HG03575 (cell line): Measurements from ENCODE around the gene ANKRD60.

Experiments used
- ATAC-seq: cut with Tn5 transposase; IDR thresholded peaks from one replicate; pipeline ENCODE4 v1.9.1; 2021; ENCODE audit not compliant: unreplicated experiment, insufficient number of reproducible peaks, low FRiP score; ENCODE audit errors: extremely low read depth

The ANKRD60 gene

DNA sequence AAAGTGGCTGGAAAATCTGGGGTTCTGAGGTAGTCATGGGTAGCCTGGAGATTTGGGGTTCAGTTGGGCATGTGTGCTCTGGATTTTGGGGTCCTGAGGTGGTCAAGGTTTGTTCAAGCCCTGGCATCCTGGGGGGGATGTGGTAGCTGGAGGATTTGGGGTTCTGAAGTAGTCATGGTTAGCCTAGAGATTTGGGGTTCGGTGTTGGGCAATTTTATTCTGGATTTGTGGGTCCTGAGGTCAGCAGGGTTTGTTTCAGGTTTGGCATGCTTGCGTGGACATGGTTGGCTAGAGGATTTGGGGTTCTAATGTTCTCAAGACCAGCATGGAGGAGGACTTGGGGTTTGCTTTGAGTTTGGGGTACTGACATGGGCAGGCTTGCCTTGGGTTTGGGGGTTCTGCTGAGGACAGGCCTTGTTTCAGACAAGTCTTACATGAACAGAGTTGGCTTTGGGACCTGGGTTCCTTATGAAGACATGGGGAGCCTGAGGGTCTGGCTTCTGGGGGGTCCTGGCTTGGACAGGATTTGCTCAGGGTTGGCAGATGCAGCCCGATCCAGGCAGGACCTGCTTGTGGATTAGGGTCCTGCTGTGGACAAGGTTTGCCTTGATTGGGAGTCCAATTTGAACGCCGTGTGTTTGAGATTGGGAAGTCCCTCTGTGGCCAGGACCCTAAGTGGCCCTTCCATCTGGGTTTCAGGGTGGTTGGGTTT is 906 bp downstream of the ANKRD60 start:
- ATAC-seq: no peak

DNA sequence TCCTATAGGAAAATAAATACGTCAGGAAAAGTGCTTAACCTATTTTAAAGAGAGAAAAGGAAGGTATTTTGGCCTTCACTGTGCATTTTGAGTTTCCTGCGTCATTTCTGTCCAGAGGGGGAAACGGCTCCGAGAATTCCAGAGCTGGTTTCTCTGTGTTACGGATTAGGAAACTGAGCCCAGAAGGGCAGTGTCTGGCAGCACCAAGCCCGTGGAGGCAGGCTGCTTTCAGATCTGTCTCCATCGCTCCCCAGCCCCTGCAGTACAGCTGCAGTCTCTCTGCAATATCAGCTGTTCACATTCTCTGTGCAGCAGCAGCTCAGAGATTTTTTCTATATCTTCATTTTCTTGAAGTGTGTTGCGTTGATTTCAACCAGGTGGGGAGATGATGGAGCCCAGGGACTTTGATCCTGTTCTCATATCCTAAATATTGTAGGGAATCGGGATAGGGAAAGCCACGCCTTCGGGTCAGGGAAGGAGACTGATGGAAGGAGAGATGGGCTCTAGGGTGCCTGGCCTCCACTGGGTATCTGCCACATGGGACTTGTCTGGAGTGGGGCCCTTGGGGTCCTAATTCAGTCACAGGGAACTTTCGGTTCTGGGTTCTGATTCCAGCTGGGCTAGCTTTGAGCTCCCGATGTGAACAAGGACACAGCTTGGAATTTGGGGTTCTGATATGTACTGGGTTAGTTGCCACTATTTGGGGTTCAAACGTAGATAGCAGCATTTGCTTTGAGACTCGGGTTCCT is 2.8 kb downstream of the ANKRD60 start:
- no peak for ATAC-seq

DNA sequence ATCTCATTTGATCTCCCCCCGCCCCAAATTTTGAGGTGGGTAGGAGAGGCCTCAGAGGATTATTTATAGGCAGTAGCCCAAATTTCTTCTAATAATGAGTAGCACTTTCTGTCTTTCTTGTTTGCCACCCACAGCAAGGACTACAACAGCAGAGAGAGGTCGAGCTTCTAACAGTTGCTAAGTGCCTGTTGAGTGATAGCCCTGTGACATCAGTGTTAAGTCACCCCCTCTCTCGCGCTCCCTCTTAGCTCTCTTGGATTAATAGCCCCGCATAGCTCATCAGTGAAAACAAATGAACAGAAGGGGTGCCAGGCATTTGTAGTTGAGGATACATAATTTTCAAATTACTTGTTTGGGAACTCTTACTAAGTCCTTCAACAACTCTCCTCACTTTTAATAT is 3.5 kb downstream of the ANKRD60 start:
- no peak for ATAC-seq

DNA sequence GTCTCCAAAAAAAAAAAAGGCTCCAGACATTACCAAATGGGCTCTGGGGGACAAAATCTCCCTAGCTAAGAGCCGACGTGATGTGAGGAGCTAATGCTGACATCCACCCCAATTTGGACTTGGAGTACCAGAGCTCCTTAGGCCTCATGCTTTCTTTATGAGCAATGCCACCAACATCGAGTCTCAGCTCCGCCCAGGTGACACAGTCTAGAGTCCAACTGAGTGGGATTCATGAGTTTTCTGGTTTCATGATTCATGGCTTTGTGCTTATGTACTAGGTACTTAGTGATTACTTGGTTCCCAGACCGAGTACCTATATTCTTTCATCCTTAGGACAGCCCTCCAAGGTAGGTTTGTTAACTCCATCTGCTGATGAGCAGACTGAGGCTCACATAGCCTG is 4.4 kb downstream of the ANKRD60 start:
- ATAC-seq: no peak

DNA sequence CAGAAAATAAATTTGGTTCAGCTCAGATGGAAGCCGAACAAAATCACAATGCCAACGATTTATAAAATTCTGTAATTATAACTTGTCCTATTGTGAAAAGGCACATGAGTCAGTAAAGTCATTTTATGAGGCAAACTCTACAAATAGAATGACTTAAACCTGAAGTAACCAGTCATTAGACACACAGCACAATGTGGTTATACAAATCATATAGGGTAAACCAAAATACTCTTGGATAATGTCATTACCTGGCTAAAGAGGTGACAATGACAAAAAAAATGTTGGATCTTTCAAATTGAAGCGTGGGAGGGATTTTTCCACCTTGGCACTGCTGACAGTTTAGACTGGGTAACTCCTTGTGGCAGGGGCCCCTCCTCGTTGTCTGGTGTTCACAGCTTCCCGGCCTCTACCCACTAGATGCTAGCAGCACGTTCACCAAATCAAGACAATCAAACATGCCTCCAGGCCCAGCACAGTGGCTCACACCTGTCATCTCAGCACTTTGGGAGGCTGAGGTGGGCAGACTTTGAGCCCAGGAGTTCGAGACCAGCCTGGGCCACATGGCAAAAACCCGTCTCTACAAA is 5.0 kb downstream of the ANKRD60 start:
- ATAC-seq: no peak

DNA sequence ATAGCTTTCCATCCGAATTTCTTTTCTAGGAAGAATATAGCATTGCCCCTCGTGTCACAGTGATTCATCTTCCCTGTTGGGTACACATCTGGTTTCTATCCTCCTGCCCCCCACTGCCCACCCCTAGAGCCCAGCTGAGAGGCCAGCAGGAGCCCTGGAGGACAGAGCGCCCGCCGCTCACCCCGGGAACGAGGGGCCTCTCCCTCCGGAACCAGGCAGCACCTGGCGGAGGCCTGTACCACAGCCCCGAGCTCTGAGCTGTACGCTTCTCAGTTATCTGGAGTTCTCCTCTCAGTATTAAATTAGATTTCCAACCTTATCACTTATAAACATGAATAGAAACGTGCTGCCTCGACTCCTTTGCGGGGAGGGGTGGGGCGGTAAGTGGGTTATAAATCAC is 6.0 kb downstream of the ANKRD60 start:
- no peak for ATAC-seq

DNA sequence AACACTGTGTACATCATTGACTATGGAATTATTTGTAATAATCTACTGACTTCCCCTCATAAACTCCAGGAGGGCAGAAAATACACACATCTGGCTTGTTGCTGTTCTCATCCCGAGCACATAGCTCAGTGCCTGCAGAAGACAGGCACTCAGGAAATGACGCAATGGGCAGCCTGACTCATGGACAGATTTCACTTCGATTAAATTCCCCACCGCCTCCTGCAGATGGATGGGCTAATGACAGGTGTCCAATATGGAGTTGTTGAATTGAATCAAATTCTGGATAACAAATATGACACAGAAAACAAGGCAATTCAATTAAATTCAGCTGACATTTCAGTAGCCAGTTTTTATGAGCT is 9.1 kb downstream of the ANKRD60 start:
- ATAC-seq: no peak

DNA sequence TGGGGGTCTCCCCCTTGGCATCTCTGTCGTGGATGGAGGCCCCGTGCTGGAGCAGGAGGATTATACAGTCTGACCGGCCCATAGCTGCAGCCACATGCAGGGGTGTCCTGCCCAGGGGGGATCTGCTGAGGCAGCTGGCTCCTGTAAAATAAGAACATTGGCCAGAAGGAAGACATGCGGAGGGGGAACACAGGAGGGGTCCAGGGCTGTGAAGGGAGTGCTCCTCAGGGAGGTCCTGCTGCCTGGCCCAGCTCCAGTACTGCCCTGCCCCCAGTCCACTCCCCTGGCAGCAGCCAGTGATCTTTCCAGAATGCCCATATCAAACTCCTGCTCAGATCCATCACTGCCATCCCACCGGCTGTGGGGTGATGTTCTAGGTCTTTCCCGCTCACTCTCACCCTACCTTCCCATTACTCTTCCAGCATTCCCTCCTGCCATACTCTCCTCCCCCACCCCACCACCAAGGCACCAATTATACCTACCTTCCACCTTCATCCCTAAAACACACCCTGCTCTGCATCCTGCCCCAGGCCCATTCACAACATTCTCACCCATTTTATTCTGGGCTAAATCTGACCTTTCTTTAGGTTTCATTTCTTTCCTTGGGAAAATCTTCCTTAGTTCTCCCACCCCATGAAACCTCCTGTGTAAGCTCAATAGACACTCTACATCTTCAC is 9.7 kb downstream of the ANKRD60 start:
- no peak for ATAC-seq

DNA sequence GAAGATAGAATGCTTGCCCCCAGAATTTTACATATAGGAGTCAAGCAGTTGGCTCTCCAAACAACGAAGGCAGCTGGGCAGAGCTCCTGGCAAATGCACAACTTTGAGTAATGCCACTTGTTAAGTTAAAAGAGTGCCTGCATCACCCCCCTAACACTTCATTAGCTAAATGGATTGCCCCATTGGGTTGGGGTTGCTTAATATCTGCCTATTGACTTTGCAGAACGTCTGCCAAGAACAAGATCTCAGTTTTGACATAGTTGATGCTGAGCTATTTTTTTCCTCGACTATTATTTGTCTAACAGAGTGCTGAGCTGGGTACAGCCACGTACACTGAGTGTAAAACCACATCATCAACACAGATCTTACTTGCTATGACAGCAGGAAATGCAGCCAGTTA is 12.1 kb downstream of the ANKRD60 start:
- ATAC-seq: no peak

DNA sequence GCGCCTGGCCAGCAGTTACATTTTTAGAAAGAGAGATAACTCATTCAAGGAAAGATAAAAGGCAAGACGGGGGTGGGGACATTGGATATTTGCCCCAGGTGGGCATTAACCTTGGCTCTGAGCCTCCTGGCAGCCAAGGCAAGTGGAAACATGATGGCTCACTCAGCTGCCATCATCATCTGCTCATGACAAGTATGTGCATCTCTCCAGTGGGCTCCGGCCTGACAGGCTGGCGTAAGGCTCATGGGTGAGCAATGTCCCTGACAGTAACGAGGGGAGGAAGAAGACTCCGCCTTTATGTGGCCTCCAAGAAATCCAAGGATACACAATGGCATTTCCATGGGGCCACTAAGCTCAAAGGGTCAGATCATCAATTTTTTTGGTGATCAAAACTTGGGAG is 13.3 kb downstream of the ANKRD60 start:
- no peak for ATAC-seq

DNA sequence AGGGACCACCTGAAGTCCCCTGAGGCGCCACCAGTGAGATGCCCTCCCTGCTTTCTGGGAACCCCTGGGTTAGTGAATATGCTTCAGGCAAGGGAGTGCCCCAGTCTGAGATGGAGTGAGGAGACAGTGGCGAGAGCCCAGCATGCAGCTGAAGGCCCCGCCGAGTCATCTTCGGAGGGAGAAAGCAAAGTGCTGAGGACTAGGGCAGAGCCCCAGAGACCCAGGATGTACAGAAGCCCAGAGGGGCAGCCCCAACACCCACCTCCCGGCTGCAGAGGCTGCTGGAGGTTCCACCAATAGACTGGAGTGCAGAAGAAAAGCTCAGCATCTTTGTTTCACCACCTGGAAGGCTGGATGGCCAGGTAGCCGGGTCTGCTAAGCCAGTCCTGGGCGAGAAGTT is 14.1 kb downstream of the ANKRD60 start:
- ATAC-seq: no peak

DNA sequence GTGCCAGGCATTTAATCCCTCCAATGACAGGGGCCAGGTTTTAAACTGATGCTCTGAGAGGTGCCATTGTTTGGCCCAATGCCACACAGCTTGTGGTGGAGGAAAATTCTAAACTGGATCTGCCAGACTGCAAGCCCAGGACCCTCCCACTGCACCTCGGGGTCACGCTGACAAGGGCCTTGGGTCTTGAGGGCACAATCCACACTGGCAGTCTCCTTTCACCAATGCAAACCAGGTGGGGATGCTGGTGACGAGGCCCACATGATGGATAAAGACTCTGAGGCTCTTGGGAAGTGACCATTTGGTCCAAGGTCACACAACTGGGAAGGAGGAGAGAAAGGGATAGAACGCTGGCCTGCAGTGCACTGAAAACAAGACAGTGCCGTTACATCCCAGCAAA is 14.7 kb downstream of the ANKRD60 start:
- ATAC-seq: no peak

DNA sequence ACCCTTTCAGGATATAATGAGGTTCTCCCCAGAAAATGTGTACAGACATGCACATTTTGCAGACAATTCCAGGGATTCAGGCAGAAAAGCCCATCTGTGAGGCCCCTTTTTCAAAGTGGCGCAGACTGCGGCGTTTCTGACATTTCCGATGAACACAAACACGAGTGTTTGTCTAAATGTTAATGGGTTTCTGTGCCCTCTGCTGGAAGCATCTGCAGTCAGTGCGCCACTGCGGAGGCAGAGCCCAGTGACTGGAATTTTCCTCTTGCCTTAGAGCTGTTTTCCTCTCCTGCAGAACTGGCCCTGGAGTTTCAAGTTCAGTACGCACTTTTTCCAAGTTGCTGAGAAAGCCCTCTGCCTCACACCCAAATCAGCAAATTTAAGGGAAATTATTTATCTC is 15.3 kb downstream of the ANKRD60 start:
- no peak for ATAC-seq

DNA sequence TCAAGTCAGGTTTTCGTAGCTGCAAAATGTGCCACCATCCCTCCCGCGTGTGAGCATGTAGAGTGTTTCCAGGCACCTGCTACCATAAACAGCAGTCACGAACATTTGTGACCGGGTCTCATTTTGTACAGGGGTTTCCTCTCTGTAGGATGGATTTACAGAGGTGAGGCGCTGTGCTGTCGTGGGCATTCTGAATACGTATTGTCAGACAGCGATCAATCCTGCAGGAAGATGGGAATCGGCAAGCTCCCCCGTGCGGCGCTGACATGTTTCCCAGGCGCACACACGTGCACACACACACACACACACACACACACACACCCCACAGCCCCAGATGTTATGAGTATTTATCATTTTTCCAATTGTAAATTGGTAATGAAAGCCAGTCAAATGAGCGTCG is 15.8 kb downstream of the ANKRD60 start:
- ATAC-seq: no peak

DNA sequence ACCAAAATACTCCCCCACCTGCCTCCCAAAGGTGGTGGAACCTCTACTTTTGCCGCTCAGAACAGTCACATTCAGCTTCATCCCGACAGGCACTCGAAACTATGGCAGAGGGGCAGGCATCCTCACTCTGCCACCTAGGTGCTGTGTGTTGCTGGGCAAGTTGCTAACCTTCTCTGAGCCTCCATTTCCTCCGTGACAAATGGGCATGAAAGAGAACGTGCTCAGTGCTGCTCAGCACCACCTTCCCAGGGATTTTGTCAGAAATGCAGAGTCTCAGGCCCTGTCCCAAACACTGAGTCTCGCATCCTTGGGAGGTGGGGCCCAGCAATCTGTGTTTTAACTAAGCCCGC is 18.1 kb downstream of the ANKRD60 start:
- no peak for ATAC-seq

DNA sequence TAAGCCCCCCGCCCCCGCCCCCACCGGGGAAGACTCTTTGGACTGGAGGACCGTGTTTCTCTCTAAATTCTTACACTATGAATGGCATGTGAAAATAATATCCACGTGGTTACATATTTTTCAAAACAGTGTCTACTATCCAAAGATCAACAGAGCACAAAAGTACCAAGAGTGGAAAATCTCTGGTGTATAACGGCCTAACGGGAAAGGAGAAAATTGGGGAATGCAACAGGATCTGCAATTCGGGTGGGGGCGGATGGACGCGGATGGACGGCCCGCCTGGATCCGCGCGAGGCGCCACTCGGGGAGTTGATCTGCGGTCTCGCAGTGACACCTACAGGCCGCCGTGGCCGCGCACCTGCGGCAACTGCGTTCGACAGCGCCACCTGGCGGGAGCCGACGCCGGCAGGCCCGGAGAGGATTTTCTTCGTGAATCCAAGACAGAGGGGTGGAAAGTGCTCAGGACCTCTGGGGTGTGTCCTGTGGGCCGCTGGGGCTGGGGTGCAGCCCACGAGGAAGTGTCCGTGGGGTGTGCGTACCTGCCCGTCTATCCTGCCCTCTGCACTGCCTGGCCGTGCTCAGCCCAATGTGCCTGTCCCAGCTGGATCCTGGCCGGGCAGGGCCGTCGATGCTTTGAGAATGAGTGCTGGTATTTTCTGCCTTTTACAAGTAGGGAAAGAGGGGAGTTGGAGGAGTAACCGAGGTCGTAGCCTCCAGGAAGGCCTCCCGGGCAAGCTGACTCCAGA is 18.6 kb downstream of the ANKRD60 start:
- no peak for ATAC-seq

DNA sequence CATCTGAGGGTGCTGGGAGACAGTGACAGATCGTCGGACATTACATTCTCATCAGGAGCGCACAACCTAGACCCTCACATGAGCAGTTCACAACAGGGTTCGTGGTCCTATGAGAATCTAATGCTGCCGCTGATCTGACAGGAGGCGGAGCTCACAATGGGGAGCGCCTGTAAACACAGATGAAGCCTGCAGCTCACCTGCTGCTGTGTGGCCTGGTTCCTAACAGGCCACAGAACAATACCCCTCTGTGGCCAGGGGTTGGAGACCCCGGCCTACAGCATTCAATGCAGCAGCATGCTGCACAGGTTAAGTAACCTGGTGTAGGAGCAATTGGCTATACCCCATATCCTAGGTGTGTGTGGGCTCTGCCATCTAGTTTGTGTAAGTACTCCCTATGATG is 19.5 kb downstream of the ANKRD60 start:
- ATAC-seq: no peak

DNA sequence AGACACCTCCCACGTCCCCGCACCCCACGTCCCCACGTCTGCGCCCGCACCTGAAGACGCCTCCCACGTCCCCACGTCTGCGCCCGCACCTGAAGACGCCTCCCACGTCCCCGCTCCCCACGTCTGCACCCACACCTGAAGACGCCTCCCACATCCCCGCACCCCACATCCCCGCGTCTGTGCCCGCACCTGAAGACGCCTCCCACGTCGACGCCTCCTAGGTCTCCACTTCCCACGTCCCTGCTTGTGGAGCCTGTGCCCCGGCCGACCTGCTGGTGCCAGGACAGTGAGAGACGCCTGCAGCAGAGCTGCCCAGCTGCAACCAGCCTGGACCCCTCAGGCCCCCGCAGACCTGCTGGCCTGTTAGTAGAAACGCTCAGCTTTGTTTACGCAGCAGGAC is 22.6 kb downstream of the ANKRD60 start:
- no peak for ATAC-seq

DNA sequence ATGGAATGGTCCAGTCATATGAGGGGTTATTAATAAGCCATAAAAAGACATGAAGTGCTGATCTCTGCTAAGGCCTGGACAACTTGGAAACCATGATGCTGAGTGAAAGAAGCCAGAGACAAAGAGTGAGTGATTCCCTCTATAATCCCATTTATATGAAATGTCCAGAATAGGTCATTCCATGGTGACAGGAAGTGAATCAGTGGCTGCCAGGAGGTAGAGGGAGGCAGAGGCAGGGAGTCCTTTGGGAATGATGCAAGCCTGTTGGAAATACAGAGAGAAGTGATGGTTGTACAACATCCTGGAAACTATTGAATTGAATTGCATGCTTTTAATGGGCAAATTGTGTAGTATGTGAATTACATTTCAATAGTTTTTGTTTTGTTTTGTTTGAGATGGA is 26.4 kb downstream of the ANKRD60 start:
- no peak for ATAC-seq
